ENCODE results near the gene PRKAR2A.

DNA sequence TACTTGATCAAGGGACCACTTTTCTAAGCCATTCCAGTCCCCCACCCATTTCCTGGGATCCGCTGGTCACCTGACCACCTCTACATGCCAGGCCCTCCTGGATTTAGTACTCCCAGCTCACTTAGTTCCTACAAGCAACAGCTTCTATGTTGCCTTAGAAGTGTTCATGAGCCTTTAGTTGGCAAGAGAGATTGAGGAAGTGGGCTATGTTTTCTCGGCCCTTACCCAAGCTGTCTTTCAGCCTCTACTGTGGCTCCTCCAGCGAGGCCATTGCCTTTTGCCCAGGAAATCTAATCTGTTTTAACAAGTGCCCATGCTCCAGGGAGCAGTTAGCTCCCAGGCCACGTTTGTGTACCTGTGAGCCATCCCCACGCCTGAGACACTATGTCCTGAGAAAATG, 4.5 kb upstream of the PRKAR2A start:
- no peak for TF ChIP-seq EZH2phosphoT487 (IDR thresholded peaks at IDR 0.05; ENCODE audit: borderline replicate concordance)
- TF ChIP-seq, protein P1, sequence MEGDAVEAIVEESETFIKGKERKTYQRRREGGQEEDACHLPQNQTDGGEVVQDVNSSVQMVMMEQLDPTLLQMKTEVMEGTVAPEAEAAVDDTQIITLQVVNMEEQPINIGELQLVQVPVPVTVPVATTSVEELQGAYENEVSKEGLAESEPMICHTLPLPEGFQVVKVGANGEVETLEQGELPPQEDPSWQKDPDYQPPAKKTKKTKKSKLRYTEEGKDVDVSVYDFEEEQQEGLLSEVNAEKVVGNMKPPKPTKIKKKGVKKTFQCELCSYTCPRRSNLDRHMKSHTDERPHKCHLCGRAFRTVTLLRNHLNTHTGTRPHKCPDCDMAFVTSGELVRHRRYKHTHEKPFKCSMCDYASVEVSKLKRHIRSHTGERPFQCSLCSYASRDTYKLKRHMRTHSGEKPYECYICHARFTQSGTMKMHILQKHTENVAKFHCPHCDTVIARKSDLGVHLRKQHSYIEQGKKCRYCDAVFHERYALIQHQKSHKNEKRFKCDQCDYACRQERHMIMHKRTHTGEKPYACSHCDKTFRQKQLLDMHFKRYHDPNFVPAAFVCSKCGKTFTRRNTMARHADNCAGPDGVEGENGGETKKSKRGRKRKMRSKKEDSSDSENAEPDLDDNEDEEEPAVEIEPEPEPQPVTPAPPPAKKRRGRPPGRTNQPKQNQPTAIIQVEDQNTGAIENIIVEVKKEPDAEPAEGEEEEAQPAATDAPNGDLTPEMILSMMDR (conservative IDR thresholded peaks at IDR 0.05; ENCODE audit: low read length) = no peak
